ENCODE results near the gene TBX20. TPM values are rescaled to one million over a fixed set of nuclear protein-coding genes. Genes with fewer than 3 reads are reported as not detected.

Gene TBX20
- under 1 TPM in 2 of 3 donors, not detected in 1; 0.14 to 0.28 TPM for total RNA-seq

- ATAC-seq (peak; percentile 69 to 81), DNase-seq (no peak)
- H3K4me1 Mint-ChIP-seq (ENCODE audit: low read depth) = peaks cover 8% of the 10 kb centered on the region
- H3K4me3 Mint-ChIP-seq = peak within 1 kb of the TSS; percentile 37
- no peaks in the 10 kb centered on the region for H3K9me3 Mint-ChIP-seq
- H3K36me3 Mint-ChIP-seq (ENCODE audit: insufficient read depth) = no peaks in the 10 kb centered on the region
- H3K27me3 Mint-ChIP-seq (ENCODE audit: low read depth) = peaks cover 86% of the 10 kb centered on the region
Observed at GRCh38 chr7:35253710-35254495, at the start of gene TBX20. Gene TBX20, minus strand, starts transcription at chr7:35254100. Its CDS starts 480 bp downstream, at chr7:35253620.

GRCh38 chr7:35289376-35289775 is 35.5 kb upstream of the TBX20 start:
- DNase-seq = no peak
- ATAC-seq = no peak
- no peaks in the 10 kb centered on the region for H3K36me3 Mint-ChIP-seq (ENCODE audit: insufficient read depth)
- H3K9me3 Mint-ChIP-seq = peaks cover 3% of the 10 kb centered on the region
- H3K4me3 Mint-ChIP-seq = no peak overlapping the region
- H3K27me3 Mint-ChIP-seq (ENCODE audit: low read depth) = peaks cover 12% of the 10 kb centered on the region
- no peaks in the 10 kb centered on the region for H3K4me1 Mint-ChIP-seq (ENCODE audit: low read depth)

- Mint-ChIP-seq H3K9me3 (no peaks in the 10 kb centered on the region), H3K4me1 (ENCODE audit: low read depth) (no peaks in the 10 kb centered on the region), H3K36me3 (ENCODE audit: insufficient read depth) (no peaks in the 10 kb centered on the region), H3K27me3 (ENCODE audit: low read depth) (peaks cover 10% of the 10 kb centered on the region), H3K4me3 (no peak overlapping the region)
- no peak for ATAC-seq
- DNase-seq = no peak
Observed at GRCh38 chr7:35286986-35287385, 33.1 kb upstream of the TBX20 start.

- H3K4me3 Mint-ChIP-seq = no peak overlapping the region
- no peaks in the 10 kb centered on the region for H3K4me1 Mint-ChIP-seq (ENCODE audit: low read depth)
- H3K36me3 Mint-ChIP-seq (ENCODE audit: insufficient read depth) = no peaks in the 10 kb centered on the region
- DNase-seq = no peak
- ATAC-seq = no peak
- H3K27me3 Mint-ChIP-seq (ENCODE audit: low read depth) = peaks cover 10% of the 10 kb centered on the region
- no peaks in the 10 kb centered on the region for H3K9me3 Mint-ChIP-seq
Observed at GRCh38 chr7:35286422-35286821, 32.5 kb upstream of the TBX20 start.

- Mint-ChIP-seq H3K36me3 (ENCODE audit: insufficient read depth) (no peaks in the 10 kb centered on the region), H3K4me3 (no peak overlapping the region), H3K9me3 (no peaks in the 10 kb centered on the region), H3K4me1 (ENCODE audit: low read depth) (no peaks in the 10 kb centered on the region), H3K27me3 (ENCODE audit: low read depth) (peaks cover 11% of the 10 kb centered on the region)
- ATAC-seq (no peak), DNase-seq (no peak)
Observed at GRCh38 chr7:35285799-35286198, 31.9 kb upstream of the TBX20 start.

- Mint-ChIP-seq H3K9me3 (no peaks in the 10 kb centered on the region), H3K27me3 (ENCODE audit: low read depth) (peaks cover 21% of the 10 kb centered on the region), H3K36me3 (ENCODE audit: insufficient read depth) (no peaks in the 10 kb centered on the region), H3K4me1 (ENCODE audit: low read depth) (no peaks in the 10 kb centered on the region), H3K4me3 (no peak overlapping the region)
- no peak for DNase-seq
- no peak for ATAC-seq
Observed at GRCh38 chr7:35280902-35281301, 27.0 kb upstream of the TBX20 start.

- peaks cover 22% of the 10 kb centered on the region for H3K27me3 Mint-ChIP-seq (ENCODE audit: low read depth)
Observed at GRCh38 chr7:35277359-35277758, 23.5 kb upstream of the TBX20 start.

GRCh38 chr7:35272246-35272645 is 18.3 kb upstream of the TBX20 start:
- no peak for ATAC-seq
- no peak overlapping the region for H3K4me3 Mint-ChIP-seq

More at GRCh38 chr7:35277359-35277758, 23.5 kb upstream of the TBX20 start:
- no peak overlapping the region for H3K4me3 Mint-ChIP-seq
- no peak for ATAC-seq
- no peaks in the 10 kb centered on the region for H3K36me3 Mint-ChIP-seq (ENCODE audit: insufficient read depth)
- DNase-seq = no peak
- H3K4me1 Mint-ChIP-seq (ENCODE audit: low read depth) = no peaks in the 10 kb centered on the region
- H3K9me3 Mint-ChIP-seq = no peaks in the 10 kb centered on the region

GRCh38 chr7:35268953-35269352 is 15.1 kb upstream of the TBX20 start:
- H3K9me3 Mint-ChIP-seq = no peaks in the 10 kb centered on the region
- no peak for DNase-seq
- no peak for ATAC-seq
- H3K27me3 Mint-ChIP-seq (ENCODE audit: low read depth) = peaks cover 41% of the 10 kb centered on the region
- no peak overlapping the region for H3K4me3 Mint-ChIP-seq
- H3K4me1 Mint-ChIP-seq (ENCODE audit: low read depth) = no peaks in the 10 kb centered on the region
- H3K36me3 Mint-ChIP-seq (ENCODE audit: insufficient read depth) = no peaks in the 10 kb centered on the region

More at GRCh38 chr7:35272246-35272645, 18.3 kb upstream of the TBX20 start:
- Mint-ChIP-seq H3K27me3 (ENCODE audit: low read depth) (peaks cover 22% of the 10 kb centered on the region), H3K36me3 (ENCODE audit: insufficient read depth) (no peaks in the 10 kb centered on the region), H3K4me1 (ENCODE audit: low read depth) (no peaks in the 10 kb centered on the region), H3K9me3 (no peaks in the 10 kb centered on the region)
- no peak for DNase-seq

GRCh38 chr7:35267411-35267810 is 13.5 kb upstream of the TBX20 start:
- Mint-ChIP-seq H3K9me3 (no peaks in the 10 kb centered on the region), H3K36me3 (ENCODE audit: insufficient read depth) (no peaks in the 10 kb centered on the region), H3K4me1 (ENCODE audit: low read depth) (no peaks in the 10 kb centered on the region), H3K27me3 (ENCODE audit: low read depth) (peaks cover 55% of the 10 kb centered on the region), H3K4me3 (no peak overlapping the region)
- ATAC-seq (no peak), DNase-seq (no peak)

GRCh38 chr7:35263396-35263795 is 9.5 kb upstream of the TBX20 start:
- H3K36me3 Mint-ChIP-seq (ENCODE audit: insufficient read depth) = no peaks in the 10 kb centered on the region
- ATAC-seq (no peak), DNase-seq (no peak)
- no peaks in the 10 kb centered on the region for H3K4me1 Mint-ChIP-seq (ENCODE audit: low read depth)
- no peak overlapping the region for H3K4me3 Mint-ChIP-seq
- H3K9me3 Mint-ChIP-seq = no peaks in the 10 kb centered on the region
- H3K27me3 Mint-ChIP-seq (ENCODE audit: low read depth) = peaks cover 78% of the 10 kb centered on the region

- no peaks in the 10 kb centered on the region for H3K9me3 Mint-ChIP-seq
Observed at GRCh38 chr7:35261476-35262285, 7.8 kb upstream of the TBX20 start.

GRCh38 chr7:35261041-35261440 is 7.1 kb upstream of the TBX20 start:
- DNase-seq (no peak), ATAC-seq (no peak)
- H3K9me3 Mint-ChIP-seq = no peaks in the 10 kb centered on the region
- peaks cover 92% of the 10 kb centered on the region for H3K27me3 Mint-ChIP-seq (ENCODE audit: low read depth)
- H3K4me3 Mint-ChIP-seq = no peak overlapping the region
- H3K4me1 Mint-ChIP-seq (ENCODE audit: low read depth) = no peaks in the 10 kb centered on the region
- H3K36me3 Mint-ChIP-seq (ENCODE audit: insufficient read depth) = no peaks in the 10 kb centered on the region

More at GRCh38 chr7:35261476-35262285, 7.8 kb upstream of the TBX20 start:
- Mint-ChIP-seq H3K36me3 (ENCODE audit: insufficient read depth) (no peaks in the 10 kb centered on the region), H3K4me1 (ENCODE audit: low read depth) (no peaks in the 10 kb centered on the region), H3K27me3 (ENCODE audit: low read depth) (peaks cover 88% of the 10 kb centered on the region), H3K4me3 (no peak overlapping the region)
- no peak for DNase-seq
- ATAC-seq = no peak

GRCh38 chr7:35260246-35260645 is 6.3 kb upstream of the TBX20 start:
- Mint-ChIP-seq H3K4me1 (ENCODE audit: low read depth) (no peaks in the 10 kb centered on the region), H3K9me3 (no peaks in the 10 kb centered on the region), H3K36me3 (ENCODE audit: insufficient read depth) (no peaks in the 10 kb centered on the region), H3K4me3 (no peak overlapping the region), H3K27me3 (ENCODE audit: low read depth) (peaks cover 93% of the 10 kb centered on the region)
- ATAC-seq (no peak), DNase-seq (no peak)

- ATAC-seq (no peak), DNase-seq (no peak)
- H3K27me3 Mint-ChIP-seq (ENCODE audit: low read depth) = peaks cover 89% of the 10 kb centered on the region
- no peak overlapping the region for H3K4me3 Mint-ChIP-seq
- no peaks in the 10 kb centered on the region for H3K36me3 Mint-ChIP-seq (ENCODE audit: insufficient read depth)
- H3K9me3 Mint-ChIP-seq = no peaks in the 10 kb centered on the region
- H3K4me1 Mint-ChIP-seq (ENCODE audit: low read depth) = peaks cover under 1% of the 10 kb centered on the region
Observed at GRCh38 chr7:35259523-35259908, 5.6 kb upstream of the TBX20 start.

Measured in activated T-cell treated with anti-CD3 and anti-CD28 coated beads, Interleukin-2, amount 50 U/mL, for 4 hours (primary cell).